ENCODE results near the gene SLC25A23.

The SLC25A23 gene

DNA sequence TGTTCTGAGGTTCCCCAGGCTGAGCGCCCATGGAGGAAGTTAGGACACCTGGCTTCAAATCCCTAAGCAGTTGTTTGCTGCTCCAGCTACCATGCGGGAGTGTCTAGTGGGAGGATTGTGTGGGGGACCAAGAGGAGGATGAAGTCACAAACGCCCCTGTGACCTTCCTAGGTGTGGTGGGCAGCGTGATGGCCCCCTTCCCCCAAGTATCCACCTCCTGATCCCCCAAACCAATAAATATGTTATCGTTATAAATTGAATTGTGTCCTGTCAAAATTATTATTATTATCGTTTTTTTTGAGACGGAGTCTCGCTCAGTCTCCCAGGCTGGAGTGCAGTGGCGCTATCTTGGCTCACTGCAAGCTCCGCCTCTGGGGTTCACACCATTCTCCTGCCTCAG is 25.9 kb downstream of the SLC25A23 start, which contains the start of gene SLC25A41:
SLC25A41 (minus strand) TSS at position 101 of the 400 bp plus-strand sequence; CDS start at position 31, 70 bp downstream.
- no peak for TF ChIP-seq FOXP2 (optimal IDR thresholded peaks at IDR 0.05; ENCODE audit: borderline replicate concordance, extremely low read depth, extremely low read length, insufficient read depth)
- TF ChIP-seq POLR2AphosphoS5 (IDR thresholded peaks at IDR 0.05; ENCODE audit: low read depth, low read length), result no peak
- TF ChIP-seq SIN3A (IDR thresholded peaks at IDR 0.05; ENCODE audit: borderline replicate concordance, insufficient read depth, low read length), result no peak
- no peak for TF ChIP-seq TAF1 (IDR thresholded peaks at IDR 0.05; ENCODE audit: borderline replicate concordance, insufficient read depth, low read length)
- TF ChIP-seq, protein P1, sequence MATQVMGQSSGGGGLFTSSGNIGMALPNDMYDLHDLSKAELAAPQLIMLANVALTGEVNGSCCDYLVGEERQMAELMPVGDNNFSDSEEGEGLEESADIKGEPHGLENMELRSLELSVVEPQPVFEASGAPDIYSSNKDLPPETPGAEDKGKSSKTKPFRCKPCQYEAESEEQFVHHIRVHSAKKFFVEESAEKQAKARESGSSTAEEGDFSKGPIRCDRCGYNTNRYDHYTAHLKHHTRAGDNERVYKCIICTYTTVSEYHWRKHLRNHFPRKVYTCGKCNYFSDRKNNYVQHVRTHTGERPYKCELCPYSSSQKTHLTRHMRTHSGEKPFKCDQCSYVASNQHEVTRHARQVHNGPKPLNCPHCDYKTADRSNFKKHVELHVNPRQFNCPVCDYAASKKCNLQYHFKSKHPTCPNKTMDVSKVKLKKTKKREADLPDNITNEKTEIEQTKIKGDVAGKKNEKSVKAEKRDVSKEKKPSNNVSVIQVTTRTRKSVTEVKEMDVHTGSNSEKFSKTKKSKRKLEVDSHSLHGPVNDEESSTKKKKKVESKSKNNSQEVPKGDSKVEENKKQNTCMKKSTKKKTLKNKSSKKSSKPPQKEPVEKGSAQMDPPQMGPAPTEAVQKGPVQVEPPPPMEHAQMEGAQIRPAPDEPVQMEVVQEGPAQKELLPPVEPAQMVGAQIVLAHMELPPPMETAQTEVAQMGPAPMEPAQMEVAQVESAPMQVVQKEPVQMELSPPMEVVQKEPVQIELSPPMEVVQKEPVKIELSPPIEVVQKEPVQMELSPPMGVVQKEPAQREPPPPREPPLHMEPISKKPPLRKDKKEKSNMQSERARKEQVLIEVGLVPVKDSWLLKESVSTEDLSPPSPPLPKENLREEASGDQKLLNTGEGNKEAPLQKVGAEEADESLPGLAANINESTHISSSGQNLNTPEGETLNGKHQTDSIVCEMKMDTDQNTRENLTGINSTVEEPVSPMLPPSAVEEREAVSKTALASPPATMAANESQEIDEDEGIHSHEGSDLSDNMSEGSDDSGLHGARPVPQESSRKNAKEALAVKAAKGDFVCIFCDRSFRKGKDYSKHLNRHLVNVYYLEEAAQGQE (IDR thresholded peaks at IDR 0.05; ENCODE audit: insufficient read depth in 1 of 2, low read depth in 2 of 2, low read length in 2 of 2), result no peak

DNA sequence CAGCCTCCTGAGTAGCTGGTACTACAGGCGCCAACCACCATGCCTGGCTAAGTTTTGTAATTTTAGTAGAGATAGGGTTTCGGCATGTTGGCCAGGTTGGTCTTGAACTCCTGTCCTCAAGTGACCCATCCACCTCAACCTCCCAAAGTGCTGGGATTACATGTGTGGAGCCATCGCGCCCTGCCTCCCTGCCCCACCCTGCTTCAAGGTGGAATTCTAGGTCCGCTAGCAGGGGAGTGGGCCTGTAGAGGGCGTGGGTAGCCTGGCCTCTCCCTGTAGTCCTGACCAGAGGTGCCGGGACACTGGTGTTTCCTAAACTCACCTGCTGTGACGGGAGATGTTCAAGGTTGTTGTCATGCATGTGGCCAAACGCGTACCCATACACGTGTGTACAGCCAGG is 26.4 kb downstream of the SLC25A23 start:
- TF ChIP-seq, protein P1 (IDR thresholded peaks at IDR 0.05; ENCODE audit: insufficient read depth in 1 of 2, low read depth in 2 of 2, low read length in 2 of 2), result no peak
- TF ChIP-seq SIN3A (IDR thresholded peaks at IDR 0.05; ENCODE audit: borderline replicate concordance, insufficient read depth, low read length) (no peak), TAF1 (IDR thresholded peaks at IDR 0.05; ENCODE audit: borderline replicate concordance, insufficient read depth, low read length) (no peak), POLR2AphosphoS5 (IDR thresholded peaks at IDR 0.05; ENCODE audit: low read depth, low read length) (no peak), FOXP2 (optimal IDR thresholded peaks at IDR 0.05; ENCODE audit: borderline replicate concordance, extremely low read depth, extremely low read length, insufficient read depth) (no peak)

GRCh38 chr19:6431891-6432290 is 27.7 kb downstream of the SLC25A23 start:
- no peak for TF ChIP-seq FOXP2 (optimal IDR thresholded peaks at IDR 0.05; ENCODE audit: borderline replicate concordance, extremely low read depth, extremely low read length, insufficient read depth)
- no peak for TF ChIP-seq TAF1 (IDR thresholded peaks at IDR 0.05; ENCODE audit: borderline replicate concordance, insufficient read depth, low read length)
- TF ChIP-seq, protein P1 (IDR thresholded peaks at IDR 0.05; ENCODE audit: insufficient read depth in 1 of 2, low read depth in 2 of 2, low read length in 2 of 2), result no peak
- no peak for TF ChIP-seq SIN3A (IDR thresholded peaks at IDR 0.05; ENCODE audit: borderline replicate concordance, insufficient read depth, low read length)
- TF ChIP-seq POLR2AphosphoS5 (IDR thresholded peaks at IDR 0.05; ENCODE audit: low read depth, low read length), result no peak

- TF ChIP-seq FOXP2 (optimal IDR thresholded peaks at IDR 0.05; ENCODE audit: borderline replicate concordance, extremely low read depth, extremely low read length, insufficient read depth) (no peak), SIN3A (IDR thresholded peaks at IDR 0.05; ENCODE audit: borderline replicate concordance, insufficient read depth, low read length) (no peak), POLR2AphosphoS5 (IDR thresholded peaks at IDR 0.05; ENCODE audit: low read depth, low read length) (no peak), TAF1 (IDR thresholded peaks at IDR 0.05; ENCODE audit: borderline replicate concordance, insufficient read depth, low read length) (no peak)
- TF ChIP-seq, protein P1 (IDR thresholded peaks at IDR 0.05; ENCODE audit: insufficient read depth in 1 of 2, low read depth in 2 of 2, low read length in 2 of 2), result no peak
Observed at GRCh38 chr19:6429419-6430221, 30.0 kb downstream of the SLC25A23 start.

All from PFSK-1 (cell line).